Kidney (tissue), 14 donors: ENCODE data around the gene TBC1D5. TPM values are rescaled to one million over a fixed set of nuclear protein-coding genes. Genes with fewer than 3 reads are reported as not detected.

Experiments
- DNase-seq, 5 donors: peaks; one replicate each; pipeline ENCODE4 v3.0.0-alpha.2; 2013 to 2020
- FAIRE-seq: peaks from 2 replicates; lab custom pipeline; 2012; peaks lifted over from hg19 to GRCh38; lab: Jason Lieb, UNC
- H3K27ac ChIP-seq, 2 donors: one replicate each; pipeline ENCODE4 v1.7.0; 2013; ENCODE audit warnings: low read depth in 2 of 2, low read length in 2 of 2, inconsistent platforms in 1 of 2
- H3K27me3 ChIP-seq: one replicate; pipeline ENCODE4 v1.7.1; 2013; ENCODE audit warnings: low read length, inconsistent platforms; ENCODE audit not compliant: control insufficient read depth, insufficient read depth
- H3K36me3 ChIP-seq, 3 donors: one replicate each; pipeline versions ENCODE4 v1.7.0 to v1.7.1; 2013; ENCODE audit warnings: low read length in 3 of 3, control low read depth in 1 of 3, inconsistent platforms in 1 of 3; ENCODE audit not compliant: insufficient read depth in 3 of 3, control insufficient read depth in 2 of 3
- H3K4me1 ChIP-seq, 3 donors: one replicate each; pipeline versions ENCODE4 v1.7.0 to v1.7.1; 2013; ENCODE audit warnings: low read length in 3 of 3, inconsistent platforms in 1 of 3, low read depth in 1 of 3; ENCODE audit not compliant: control insufficient read depth in 2 of 3, insufficient read depth in 2 of 3
- H3K4me3 ChIP-seq, 3 donors: one replicate each; pipeline versions ENCODE4 v1.7.0 to v1.8.1; 2013; ENCODE audit warnings: low read length in 3 of 3, control low read depth in 1 of 3, inconsistent platforms in 1 of 3
- H3K9ac ChIP-seq, 3 donors: one replicate each; pipeline versions ENCODE4 v1.7.0 to v1.7.1; 2013; ENCODE audit warnings: low read length in 3 of 3, control low read depth in 1 of 3, inconsistent platforms in 1 of 3
- H3K9me3 ChIP-seq, 3 donors: one replicate each; pipeline versions ENCODE4 v1.7.0 to v1.7.1; 2013; ENCODE audit warnings: low read length in 3 of 3, control low read depth in 1 of 3, inconsistent platforms in 1 of 3; ENCODE audit not compliant: control insufficient read depth in 2 of 3, insufficient read depth in 1 of 3
- CTCF ChIP-seq: IDR thresholded peaks from 3 replicates; pipeline ENCODE4 v1.5.1; 2012; ENCODE audit warnings: mild to moderate bottlenecking, moderate library complexity, borderline replicate concordance; ENCODE audit not compliant: insufficient read depth; ENCODE audit errors: extremely low read depth
- intact Hi-C: fragments of 100-400 bp; cut with DNase I; formaldehyde crosslinking; loops from one replicate; pipeline ENCODE4 v1.11.1; 2022
- polyA plus RNA-seq: library from polyadenylated mRNA; stranded (reverse); fragments of 350-450 nt; fragmentation: Illumina TruSeq; extraction: RNeasy Lipid Tissue Mini Kit (QIAGEN cat#74804); gene quantifications from one replicate; pipeline ENCODE4 v1.2.3, GENCODE V29; 2014; ENCODE audit warnings: low read depth, low replicate concordance; ENCODE audit not compliant: insufficient read depth
- total RNA-seq: library from RNA; stranded (reverse); fragmentation: NEBNext Ultra II Directional; extraction: Animal tissue kit (Norgen Biotek cat#: 25700); gene quantifications from one replicate; pipeline ENCODE4 v1.2.1, GENCODE V29; 2021
- donor health status: control.
- donor health status: control.
- donor health status: control.
- donor health status: control.
- donor health status: control.
- donor health status: DM: yes; HTN: yes; CAD: no.
- donor health status: Normal renal cell carcinoma (clear cell type).

TBC1D5 gene
- total and polyA plus RNA-seq, 2 donors from 2014 or later = 9.7 to 77.7 TPM

- Histone ChIP-seq H3K9ac (no peak overlapping the region), H3K36me3 (no peaks in the 10 kb centered on the region), H3K27me3 (no peaks in the 10 kb centered on the region), H3K9me3 (no peaks in the 10 kb centered on the region), H3K27ac (no peak overlapping the region), H3K4me1 (no peaks in the 10 kb centered on the region), H3K4me3 (no peak overlapping the region)
- DNase-seq (no peak), FAIRE-seq (no peak)
- intact Hi-C loops = no loop called here
- no peak for TF ChIP-seq CTCF
Observed at GRCh38 chr3:17116007-17116600, 626.3 kb downstream of the TBC1D5 start.

GRCh38 chr3:17115186-17115585 lies 627.2 kb downstream of the TBC1D5 start:
- intact Hi-C loops = no loop called here
- TF ChIP-seq CTCF = no peak

DNA sequence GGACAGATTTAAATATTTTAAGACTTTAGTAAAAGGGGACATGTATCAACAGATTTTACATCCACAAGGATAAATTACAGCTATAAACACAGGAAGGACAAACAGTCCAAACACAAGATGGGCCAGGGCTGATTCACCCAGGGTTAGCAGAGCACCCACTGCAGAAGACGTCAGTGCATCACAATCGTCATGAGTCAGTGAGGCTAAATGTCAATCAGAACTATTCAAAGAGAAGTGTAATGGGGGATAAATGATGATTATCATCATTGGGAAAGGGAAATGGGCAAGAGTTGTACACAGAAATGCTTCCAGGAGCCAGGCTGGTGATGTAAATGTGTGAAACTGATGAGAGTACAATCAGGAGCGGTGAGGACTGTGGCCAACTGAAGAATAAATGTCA lies 630.8 kb downstream of the TBC1D5 start:
- TF ChIP-seq CTCF = no peak
- no peaks in the 10 kb centered on the region for H3K27me3 ChIP-seq
- no peaks in the 10 kb centered on the region for H3K4me1 ChIP-seq
- no peaks in the 10 kb centered on the region for H3K9me3 ChIP-seq
- peak overlapping the region in 1 of 2 donors; percentile 14 for H3K27ac ChIP-seq
- no peak overlapping the region for H3K4me3 ChIP-seq
- intact Hi-C loops = no loop called here
- no peak for DNase-seq
- H3K36me3 ChIP-seq = no peaks in the 10 kb centered on the region
- H3K9ac ChIP-seq = no peak overlapping the region
- no peak for FAIRE-seq

More at GRCh38 chr3:17115186-17115585, 627.2 kb downstream of the TBC1D5 start:
- H3K36me3 ChIP-seq = no peaks in the 10 kb centered on the region
- no peaks in the 10 kb centered on the region for H3K4me1 ChIP-seq
- H3K9ac ChIP-seq = no peak overlapping the region
- no peaks in the 10 kb centered on the region for H3K27me3 ChIP-seq
- H3K9me3 ChIP-seq = no peaks in the 10 kb centered on the region
- FAIRE-seq (no peak), DNase-seq (no peak)
- H3K4me3 ChIP-seq = no peak overlapping the region
- no peak overlapping the region for H3K27ac ChIP-seq
